ENCODE measurements around the gene STPG4.

The STPG4 gene

GRCh38 chr2:47054036-47054555, 101.0 kb downstream of the STPG4 start:
- no peak for DNase-seq (ENCODE audit: low spot score)

- DNase-seq (ENCODE audit: low spot score), result no peak
These were observed 102.3 kb downstream of the STPG4 start for GRCh38 chr2:47052847-47053246.

GRCh38 chr2:47051562-47051961, 103.5 kb downstream of the STPG4 start:
- DNase-seq (ENCODE audit: low spot score), result no peak

- no peak for DNase-seq (ENCODE audit: low spot score)
These were observed 104.3 kb downstream of the STPG4 start for GRCh38 chr2:47050762-47051161.

- DNase-seq (ENCODE audit: low spot score), result no peak
These were observed 104.9 kb downstream of the STPG4 start for GRCh38 chr2:47050021-47050760.

GRCh38 chr2:47049502-47049901, 105.6 kb downstream of the STPG4 start:
- no peak for DNase-seq (ENCODE audit: low spot score)

GRCh38 chr2:47048801-47049480, 106.2 kb downstream of the STPG4 start:
- DNase-seq (ENCODE audit: low spot score), result no peak

- peak; percentile 94 for DNase-seq (ENCODE audit: low spot score)
These were observed 108.8 kb downstream of the STPG4 start for GRCh38 chr2:47046271-47046670.

- no peak for DNase-seq (ENCODE audit: low spot score)
These were observed 111.2 kb downstream of the STPG4 start for GRCh38 chr2:47043891-47044239.

- no peak for DNase-seq (ENCODE audit: low spot score)
These were observed 111.8 kb downstream of the STPG4 start for GRCh38 chr2:47043142-47043890.

GRCh38 chr2:47041891-47042684, 113.0 kb downstream of the STPG4 start:
- DNase-seq (ENCODE audit: low spot score), result no peak

GRCh38 chr2:47041063-47041462, 114.0 kb downstream of the STPG4 start:
- DNase-seq (ENCODE audit: low spot score), result no peak

- DNase-seq (ENCODE audit: low spot score), result no peak
These were observed 114.5 kb downstream of the STPG4 start for GRCh38 chr2:47040651-47041050.

GRCh38 chr2:47039913-47040562, 115.1 kb downstream of the STPG4 start:
- no peak for DNase-seq (ENCODE audit: low spot score)

GRCh38 chr2:47039489-47039870, 115.6 kb downstream of the STPG4 start:
- DNase-seq (ENCODE audit: low spot score), result no peak

- peak; percentile 71 for DNase-seq (ENCODE audit: low spot score)
These were observed 116.2 kb downstream of the STPG4 start for GRCh38 chr2:47038656-47039488.

- DNase-seq (ENCODE audit: low spot score), result no peak
These were observed 117.4 kb downstream of the STPG4 start for GRCh38 chr2:47037678-47038077.
